Loucy (cell line): ENCODE results near the gene GPR35.

Experiments
- H2AFZ ChIP-seq: fragments of 200-600 bp; sonication (generic); 2 replicates; pipeline ENCODE4 v1.6.0; 2016; ENCODE audit warnings: antibody characterized with exemption, mild to moderate bottlenecking, low read length, moderate library complexity
- H3F3A ChIP-seq: fragments of 200-600 bp; 2 replicates; pipeline ENCODE4 v1.6.0; 2016; ENCODE audit warnings: antibody characterized with exemption, low read depth, mild to moderate bottlenecking
- H3K27me3 ChIP-seq: fragments of 200-600 bp; sonication (generic); 2 replicates; pipeline ENCODE4 v1.6.1; 2014; ENCODE audit warnings: low read length, mild to moderate bottlenecking; ENCODE audit not compliant: insufficient read depth, poor library complexity, severe bottlenecking
- H3K36me3 ChIP-seq: fragments of 200-600 bp; sonication (generic); 2 replicates; pipeline ENCODE4 v1.6.1; 2016; ENCODE audit warnings: low read length; ENCODE audit not compliant: insufficient read depth
- H3K4me1 ChIP-seq: fragments of 200-600 bp; sonication (generic); 2 replicates; pipeline ENCODE4 v1.5.1; 2014; ENCODE audit warnings: low read length, mild to moderate bottlenecking; ENCODE audit not compliant: insufficient read depth, poor library complexity, severe bottlenecking
- H3K4me2 ChIP-seq: fragments of 200-600 bp; sonication (generic); 2 replicates; pipeline ENCODE4 v1.6.0; 2014; ENCODE audit warnings: antibody characterized with exemption, low read length, low read depth, mild to moderate bottlenecking; ENCODE audit not compliant: poor library complexity, severe bottlenecking
- H3K4me3 ChIP-seq: fragments of 200-600 bp; sonication (generic); 2 replicates; pipeline ENCODE4 v1.5.1; 2014; ENCODE audit warnings: low read length, mild to moderate bottlenecking, mixed read lengths; ENCODE audit not compliant: poor library complexity, severe bottlenecking
- H3K79me2 ChIP-seq: fragments of 200-600 bp; sonication (generic); 2 replicates; pipeline ENCODE4 v1.6.1; 2014; ENCODE audit warnings: low read length; ENCODE audit not compliant: insufficient read depth
- H3K9ac ChIP-seq: fragments of 200-600 bp; sonication (generic); 2 replicates; pipeline ENCODE4 v1.6.0; 2014; ENCODE audit warnings: mild to moderate bottlenecking, low read depth, low read length, moderate library complexity; ENCODE audit not compliant: poor library complexity, severe bottlenecking
- H3K9me2 ChIP-seq: fragments of 200-600 bp; sonication (generic); replicated peaks from 2 replicates; pipeline ENCODE4 v1.6.1; 2016; ENCODE audit warnings: low read depth, low read length, mixed read lengths
- H3K9me3 ChIP-seq: fragments of 200-600 bp; sonication (generic); 2 replicates; pipeline ENCODE4 v1.6.1; 2014; ENCODE audit warnings: mild to moderate bottlenecking, antibody characterized with exemption, low read length, low read depth; ENCODE audit not compliant: insufficient read depth
- H4K20me1 ChIP-seq: fragments of 200-600 bp; sonication (generic); 2 replicates; pipeline ENCODE4 v1.6.0; 2014; ENCODE audit warnings: antibody characterized with exemption, low read length, mild to moderate bottlenecking; ENCODE audit not compliant: insufficient read depth, poor library complexity, severe bottlenecking
- EZH2phosphoT487 ChIP-seq: fragments of 200-600 bp; IDR thresholded peaks from 2 replicates; pipeline ENCODE4 v1.6.1; 2018; ENCODE audit warnings: antibody characterized with exemption, mild to moderate bottlenecking, moderate library complexity, borderline replicate concordance
- TF ChIP-seq, protein P1 (sequence below): fragments of 200-600 bp; sonication (generic); conservative IDR thresholded peaks from 2 replicates; pipeline ENCODE4 v1.5.1; 2014; ENCODE audit warnings: mild to moderate bottlenecking, antibody characterized with exemption, low read length

GPR35 gene

GRCh38 chr2:240646176-240646899 lies 21.1 kb downstream of the GPR35 start:
- Histone ChIP-seq H3K9ac (no peak overlapping the region), H3K79me2 (no peaks in the 10 kb centered on the region), H3K27me3 (no peaks in the 10 kb centered on the region), H3K4me3 (no peak overlapping the region), H3K36me3 (no peaks in the 10 kb centered on the region), H4K20me1 (no peaks in the 10 kb centered on the region), H3K4me2 (no peak overlapping the region), H3K9me3 (peaks cover 9% of the 10 kb centered on the region; the same call in 1 of the 2 replicates), H3K4me1 (no peaks in the 10 kb centered on the region), H3K9me2 (no peaks in the 10 kb centered on the region), H3F3A (no peaks in the 10 kb centered on the region), H2AFZ (no peak overlapping the region)
- TF ChIP-seq, protein P1, sequence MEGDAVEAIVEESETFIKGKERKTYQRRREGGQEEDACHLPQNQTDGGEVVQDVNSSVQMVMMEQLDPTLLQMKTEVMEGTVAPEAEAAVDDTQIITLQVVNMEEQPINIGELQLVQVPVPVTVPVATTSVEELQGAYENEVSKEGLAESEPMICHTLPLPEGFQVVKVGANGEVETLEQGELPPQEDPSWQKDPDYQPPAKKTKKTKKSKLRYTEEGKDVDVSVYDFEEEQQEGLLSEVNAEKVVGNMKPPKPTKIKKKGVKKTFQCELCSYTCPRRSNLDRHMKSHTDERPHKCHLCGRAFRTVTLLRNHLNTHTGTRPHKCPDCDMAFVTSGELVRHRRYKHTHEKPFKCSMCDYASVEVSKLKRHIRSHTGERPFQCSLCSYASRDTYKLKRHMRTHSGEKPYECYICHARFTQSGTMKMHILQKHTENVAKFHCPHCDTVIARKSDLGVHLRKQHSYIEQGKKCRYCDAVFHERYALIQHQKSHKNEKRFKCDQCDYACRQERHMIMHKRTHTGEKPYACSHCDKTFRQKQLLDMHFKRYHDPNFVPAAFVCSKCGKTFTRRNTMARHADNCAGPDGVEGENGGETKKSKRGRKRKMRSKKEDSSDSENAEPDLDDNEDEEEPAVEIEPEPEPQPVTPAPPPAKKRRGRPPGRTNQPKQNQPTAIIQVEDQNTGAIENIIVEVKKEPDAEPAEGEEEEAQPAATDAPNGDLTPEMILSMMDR: no peak

DNA sequence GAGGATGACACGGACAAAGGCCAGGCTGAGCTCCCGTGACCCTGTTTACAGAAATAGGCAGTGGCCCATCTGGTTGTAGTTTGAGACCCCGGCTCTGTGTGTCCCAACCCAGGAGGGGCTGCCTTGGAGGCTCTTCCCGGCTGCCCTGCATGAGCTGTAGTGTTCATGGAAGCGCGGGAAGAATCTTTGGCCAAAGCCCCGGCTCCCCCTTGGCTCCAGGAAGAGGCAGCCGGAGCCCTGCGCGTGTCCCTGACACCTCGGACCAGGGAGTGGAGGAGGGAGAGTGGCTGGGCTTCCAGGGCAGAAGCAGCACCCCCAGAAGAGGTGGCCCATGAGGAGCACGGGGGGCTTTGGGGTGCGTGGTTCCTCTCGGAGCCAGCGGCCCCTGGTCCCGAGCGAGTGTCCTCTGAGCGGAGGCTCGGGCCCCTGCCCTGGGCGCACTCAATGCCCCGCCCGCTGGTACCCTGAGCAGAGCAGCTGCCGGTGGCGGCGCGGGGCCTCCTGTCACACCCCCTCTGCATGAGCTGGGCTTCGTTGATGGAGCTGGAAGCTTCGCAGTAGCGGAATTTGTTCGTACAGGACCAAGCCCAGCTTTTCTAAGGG lies 21.7 kb downstream of the GPR35 start:
- Histone ChIP-seq H2AFZ (no peak overlapping the region), H3K36me3 (no peaks in the 10 kb centered on the region), H3K4me2 (no peak overlapping the region), H3K79me2 (no peaks in the 10 kb centered on the region), H3K9me2 (no peaks in the 10 kb centered on the region), H4K20me1 (no peaks in the 10 kb centered on the region), H3K4me3 (no peak overlapping the region), H3K9me3 (peaks cover 14% of the 10 kb centered on the region; the same call in 1 of the 2 replicates), H3K27me3 (no peaks in the 10 kb centered on the region), H3K9ac (no peak overlapping the region), H3F3A (no peaks in the 10 kb centered on the region), H3K4me1 (no peaks in the 10 kb centered on the region)
- TF ChIP-seq, protein P1: no peak
- no peak for TF ChIP-seq EZH2phosphoT487

DNA sequence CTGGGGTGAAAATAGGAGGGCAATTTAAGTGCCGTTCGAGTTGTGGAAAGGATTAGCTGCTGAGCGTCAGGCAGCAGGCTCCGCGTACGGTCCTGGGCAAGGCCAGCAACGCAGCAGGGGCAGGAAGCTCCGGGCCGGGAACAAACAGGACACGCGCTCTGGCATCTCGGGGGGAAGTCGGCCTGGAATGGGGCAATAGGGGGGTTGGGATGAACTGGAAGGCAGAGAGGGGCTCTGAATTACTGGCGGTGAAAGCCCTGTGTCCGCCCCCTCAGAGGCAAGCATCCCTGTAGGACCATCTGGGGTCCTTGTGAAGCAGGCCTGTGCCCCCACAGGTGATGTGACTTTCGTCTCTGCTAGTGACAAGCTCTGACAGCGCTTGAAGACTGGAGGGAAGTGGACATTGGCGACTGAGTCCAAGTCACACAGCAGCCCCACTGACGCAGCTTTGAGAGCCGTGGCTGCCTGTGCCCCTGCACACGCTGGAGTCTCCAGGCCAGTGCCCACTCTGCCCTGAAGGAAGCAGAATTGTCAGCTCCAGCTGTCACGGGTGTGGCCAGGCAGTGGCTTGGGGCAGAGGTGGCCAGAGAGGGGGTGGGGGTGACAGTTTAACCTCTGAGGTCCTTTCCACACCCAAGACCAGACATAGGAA lies 22.3 kb downstream of the GPR35 start:
- Histone ChIP-seq H2AFZ (no peak overlapping the region), H3K9ac (no peak overlapping the region), H3K9me3 (peaks cover 14% of the 10 kb centered on the region; the same call in 1 of the 2 replicates), H3K9me2 (no peaks in the 10 kb centered on the region), H3K4me2 (no peak overlapping the region), H3K4me1 (no peaks in the 10 kb centered on the region), H3F3A (no peaks in the 10 kb centered on the region), H3K4me3 (no peak overlapping the region), H3K79me2 (no peaks in the 10 kb centered on the region), H3K36me3 (no peaks in the 10 kb centered on the region), H3K27me3 (no peaks in the 10 kb centered on the region), H4K20me1 (no peaks in the 10 kb centered on the region)
- TF ChIP-seq EZH2phosphoT487: no peak
- TF ChIP-seq, protein P1: no peak
